CD14-positive monocyte (primary cell): ENCODE measurements around the gene TSSK2. TPM values are rescaled to one million over a fixed set of nuclear protein-coding genes. Genes with fewer than 3 reads are reported as not detected.

Experiments used
- DNase-seq, 3 donors: peaks; one replicate each; pipeline ENCODE4 v3.0.0-alpha.2; 2011 to 2022
- H2AFZ ChIP-seq: 2 replicates; pipeline ENCODE4 v1.6.0; 2012; ENCODE audit warnings: mild to moderate bottlenecking, low read depth, low read length, inconsistent platforms; ENCODE audit not compliant: insufficient read depth, poor library complexity, severe bottlenecking
- H3K27ac ChIP-seq, 2 donors: 1 replicate in 1 of 2; 2 replicates in 1 of 2; pipeline ENCODE4 v1.5.1; 2012 to 2013; ENCODE audit warnings: low read length in 2 of 2, control low read depth in 1 of 2, inconsistent platforms in 1 of 2, low read depth in 1 of 2, mild to moderate bottlenecking in 1 of 2
- H3K27me3 ChIP-seq, 2 donors: one replicate each; pipeline versions ENCODE4 v1.6.0 to v1.6.1; 2011 to 2013; ENCODE audit warnings: low read length in 2 of 2; ENCODE audit not compliant: control insufficient read depth in 2 of 2, insufficient read depth in 2 of 2
- H3K36me3 ChIP-seq, 2 donors: replicated peaks in 1 of 2; 1 replicate in 1 of 2; 2 replicates in 1 of 2; pipeline versions ENCODE4 v1.5.1 to v1.6.1; 2012 to 2013; ENCODE audit warnings: low read length in 2 of 2, control low read depth in 1 of 2, inconsistent platforms in 1 of 2, mild to moderate bottlenecking in 1 of 2; ENCODE audit not compliant: insufficient read depth in 2 of 2, control insufficient read depth in 1 of 2
- H3K4me1 ChIP-seq, 2 donors: 1 replicate in 1 of 2; 2 replicates in 1 of 2; pipeline versions ENCODE4 v1.5.1 to v1.6.1; 2012 to 2013; ENCODE audit warnings: low read length in 2 of 2, control low read depth in 1 of 2, inconsistent platforms in 1 of 2, mild to moderate bottlenecking in 1 of 2, moderate library complexity in 1 of 2; ENCODE audit not compliant: insufficient read depth in 2 of 2, control insufficient read depth in 1 of 2
- H3K4me2 ChIP-seq: replicated peaks from 2 replicates; pipeline ENCODE3; 2012; ENCODE audit warnings: low read length, moderate library complexity, mild to moderate bottlenecking; ENCODE audit not compliant: poor library complexity, severe bottlenecking; ENCODE audit errors: extremely low read depth
- H3K4me3 ChIP-seq, 3 experiments: fragments of 200-600 bp in 1 of 3; sonication (generic) in 1 of 3; replicated peaks in 1 of 3; 1 replicate in 2 of 3; 2 replicates in 1 of 3; pipeline ENCODE4 v1.5.1; 2011 to 2013; ENCODE audit warnings: low read length in 3 of 3, mild to moderate bottlenecking in 3 of 3, control low read depth in 2 of 3, low read depth in 2 of 3, inconsistent platforms in 1 of 3, moderate library complexity in 1 of 3
- H3K79me2 ChIP-seq: 2 replicates; pipeline ENCODE4 v1.6.0; 2012; ENCODE audit warnings: mild to moderate bottlenecking, control low read depth, inconsistent platforms, low read length, moderate library complexity; ENCODE audit not compliant: insufficient read depth
- H3K9ac ChIP-seq: 2 replicates; pipeline ENCODE4 v1.6.0; 2017; ENCODE audit warnings: low read length, mild to moderate bottlenecking; ENCODE audit not compliant: insufficient read depth, poor library complexity, severe bottlenecking
- H3K9me3 ChIP-seq, 2 donors: replicated peaks in 1 of 2; 1 replicate in 1 of 2; 2 replicates in 1 of 2; pipeline versions ENCODE4 v1.5.1 to v1.6.1; 2012 to 2013; ENCODE audit warnings: low read length in 2 of 2, control low read depth in 1 of 2; ENCODE audit not compliant: control insufficient read depth in 1 of 2, insufficient read depth in 1 of 2
- H4K20me1 ChIP-seq: 2 replicates; pipeline ENCODE4 v1.6.0; 2012; ENCODE audit warnings: mild to moderate bottlenecking, low read length, control low read depth, moderate library complexity; ENCODE audit not compliant: insufficient read depth
- H3K27ac Mint-ChIP-seq, 7 donors: one replicate each; pipeline ENCODE4 v1.8.0; 2020; ENCODE audit warnings: mild to moderate bottlenecking in 7 of 7, mixed read lengths in 7 of 7, moderate library complexity in 6 of 7, inconsistent platforms in 2 of 7
- H3K27me3 Mint-ChIP-seq, 3 donors: one replicate each; pipeline ENCODE4 v1.8.0; 2021 to 2022; ENCODE audit warnings: low read depth in 3 of 3, mild to moderate bottlenecking in 3 of 3, mixed read lengths in 3 of 3, moderate library complexity in 3 of 3, inconsistent platforms in 1 of 3
- H3K36me3 Mint-ChIP-seq, 2 donors: one replicate each; pipeline ENCODE4 v1.8.0; 2020; ENCODE audit warnings: mixed read lengths in 2 of 2, inconsistent platforms in 1 of 2, mild to moderate bottlenecking in 1 of 2
- H3K4me1 Mint-ChIP-seq: one replicate; pipeline ENCODE4 v1.8.0; 2020; ENCODE audit warnings: mild to moderate bottlenecking, mixed read lengths
- H3K4me3 Mint-ChIP-seq, 2 donors: one replicate each; pipeline ENCODE4 v1.8.0; 2020; ENCODE audit warnings: mild to moderate bottlenecking in 2 of 2, mixed read lengths in 2 of 2, moderate library complexity in 1 of 2
- H3K9me3 Mint-ChIP-seq, 7 donors: one replicate each; pipeline ENCODE4 v1.8.0; 2020 to 2022; ENCODE audit warnings: mixed read lengths in 7 of 7, mild to moderate bottlenecking in 6 of 7, moderate library complexity in 6 of 7, inconsistent platforms in 2 of 7
- WGBS: methylation state at CpG from one replicate; pipeline ENCODE4 v1.1.5; 2013; ENCODE audit warnings: missing lambda C conversion rate; ENCODE audit not compliant: insufficient coverage; 5-methylcytosine and 5-hydroxymethylcytosine counted together
- intact Hi-C, 2 donors: fragments of 100-400 bp; cut with micrococcal nuclease; formaldehyde crosslinking; loops; one replicate each; pipeline versions ENCODE4 v1.15.0 to v1.15.1; 2023
- polyA plus RNA-seq, 3 donors: library from polyadenylated mRNA; depleted of rRNA in 1 of 3; unstranded in 2 of 3; stranded (reverse) in 1 of 3; fragments of 300-500 nt in 2 of 3; fragments of >200 nt in 1 of 3; fragmentation: Illumina TruSeq in 2 of 3; gene quantifications; 1 replicate in 2 of 3; 2 replicates in 1 of 3; pipeline ENCODE4 v1.2.3, GENCODE V29; 2012 to 2021
- TF ChIP-seq, protein P1 (sequence below): fragments of 200-600 bp; IDR thresholded peaks from one replicate; pipeline ENCODE4 v1.8.0; 2022; ENCODE audit warnings: antibody characterized with exemption, mild to moderate bottlenecking

TSSK2 gene
- polyA plus RNA-seq, 3 donors, result 0.04 TPM; not detected in 2

GRCh38 chr22:19128946-19129727 is 2.0 kb upstream of the TSSK2 start:
- Mint-ChIP-seq H3K27me3 (peaks cover under 1 to 4% (median 4%) of the 10 kb centered on the region in 3 donors), H3K4me1 (peaks cover 1% of the 10 kb centered on the region), H3K36me3 (peaks cover 26 to 32% of the 10 kb centered on the region in 2 donors), H3K27ac (no peak overlapping the region), H3K9me3 (peaks cover 0 to 3% (median 0%) of the 10 kb centered on the region in 7 donors), H3K4me3 (no peak overlapping the region)
- no peaks in the 10 kb centered on the region for H3K9me3 ChIP-seq
- 93% methylated on average over 4 of the region's 7 CpGs for WGBS
- H3K4me1 ChIP-seq, result no peaks in the 10 kb centered on the region
- no peak for DNase-seq
- no peaks in the 10 kb centered on the region for H4K20me1 ChIP-seq
- H3K4me3 ChIP-seq, result no peak overlapping the region
- no peak overlapping the region for H3K9ac ChIP-seq
- intact Hi-C loops, result no loop called here
- H3K79me2 ChIP-seq, result no peaks in the 10 kb centered on the region
- no peak overlapping the region for H2AFZ ChIP-seq
- TF ChIP-seq, protein P1, sequence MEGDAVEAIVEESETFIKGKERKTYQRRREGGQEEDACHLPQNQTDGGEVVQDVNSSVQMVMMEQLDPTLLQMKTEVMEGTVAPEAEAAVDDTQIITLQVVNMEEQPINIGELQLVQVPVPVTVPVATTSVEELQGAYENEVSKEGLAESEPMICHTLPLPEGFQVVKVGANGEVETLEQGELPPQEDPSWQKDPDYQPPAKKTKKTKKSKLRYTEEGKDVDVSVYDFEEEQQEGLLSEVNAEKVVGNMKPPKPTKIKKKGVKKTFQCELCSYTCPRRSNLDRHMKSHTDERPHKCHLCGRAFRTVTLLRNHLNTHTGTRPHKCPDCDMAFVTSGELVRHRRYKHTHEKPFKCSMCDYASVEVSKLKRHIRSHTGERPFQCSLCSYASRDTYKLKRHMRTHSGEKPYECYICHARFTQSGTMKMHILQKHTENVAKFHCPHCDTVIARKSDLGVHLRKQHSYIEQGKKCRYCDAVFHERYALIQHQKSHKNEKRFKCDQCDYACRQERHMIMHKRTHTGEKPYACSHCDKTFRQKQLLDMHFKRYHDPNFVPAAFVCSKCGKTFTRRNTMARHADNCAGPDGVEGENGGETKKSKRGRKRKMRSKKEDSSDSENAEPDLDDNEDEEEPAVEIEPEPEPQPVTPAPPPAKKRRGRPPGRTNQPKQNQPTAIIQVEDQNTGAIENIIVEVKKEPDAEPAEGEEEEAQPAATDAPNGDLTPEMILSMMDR, result no peak
- H3K4me2 ChIP-seq, result no peak overlapping the region
- no peak overlapping the region for H3K27ac ChIP-seq
- peaks cover 29 to 35% of the 10 kb centered on the region in 2 donors for H3K36me3 ChIP-seq
- H3K27me3 ChIP-seq, result no peaks in the 10 kb centered on the region

DNA sequence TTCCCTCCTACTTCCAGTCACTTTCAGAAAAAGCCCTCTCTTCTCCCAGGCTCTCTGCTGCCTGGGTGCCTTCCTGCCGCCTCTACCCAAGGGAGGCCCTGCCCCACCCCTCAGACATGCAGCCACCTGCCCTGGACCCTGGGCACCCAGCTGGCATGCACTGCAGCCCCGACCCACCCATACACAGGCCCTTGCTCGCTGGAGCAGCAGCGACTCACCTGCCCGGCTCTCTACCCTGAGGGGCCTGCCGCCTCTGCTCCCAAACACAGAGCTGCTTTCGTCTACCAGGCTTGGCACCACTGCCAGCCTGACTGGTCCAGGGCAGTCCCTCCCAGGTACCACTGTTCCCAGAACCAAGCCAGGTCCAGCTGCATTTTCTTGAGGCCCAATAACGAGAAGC is 1.2 kb upstream of the TSSK2 start:
- H3K4me3 Mint-ChIP-seq, result no peak overlapping the region
- Histone ChIP-seq H3K79me2 (no peaks in the 10 kb centered on the region), H4K20me1 (no peaks in the 10 kb centered on the region), H2AFZ (no peak overlapping the region), H3K9me3 (no peaks in the 10 kb centered on the region), H3K27ac (no peak overlapping the region), H3K4me2 (no peak overlapping the region), H3K36me3 (peaks cover 36 to 42% of the 10 kb centered on the region in 2 donors), H3K9ac (no peak overlapping the region), H3K4me3 (no peak overlapping the region), H3K4me1 (no peaks in the 10 kb centered on the region), H3K27me3 (no peaks in the 10 kb centered on the region)
- DNase-seq, result no peak
- TF ChIP-seq, protein P1, result no peak
- peaks cover 34 to 39% of the 10 kb centered on the region in 2 donors for H3K36me3 Mint-ChIP-seq
- no peak overlapping the region for H3K27ac Mint-ChIP-seq
- H3K27me3 Mint-ChIP-seq, result peaks cover 0 to 3% (median 2%) of the 10 kb centered on the region in 3 donors
- H3K9me3 Mint-ChIP-seq, result peaks cover 0 to 3% (median 0%) of the 10 kb centered on the region in 7 donors
- intact Hi-C loops, result no loop called here
- WGBS, result 98% methylated on average over 7 of the region's 8 CpGs
- H3K4me1 Mint-ChIP-seq, result peaks cover 1% of the 10 kb centered on the region
